Measurements from ENCODE around the gene PRKN. TPM values are rescaled to one million over a fixed set of nuclear protein-coding genes. Genes with fewer than 3 reads are reported as not detected.

Gene PRKN
- total RNA-seq, 1 experiment from 2014 or later, result not detected

- DNase-seq, result no peak
- Histone ChIP-seq H3F3A (ENCODE audit: insufficient read depth, low read depth) (no peaks in the 10 kb centered on the region), H3K4me1 (replicated peaks; ENCODE audit: insufficient read depth) (no peaks in the 10 kb centered on the region), H4K20me1 (ENCODE audit: insufficient read depth) (no peaks in the 10 kb centered on the region), H3K9me3 (ENCODE audit: insufficient read depth, low read depth) (no peaks in the 10 kb centered on the region), H3K36me3 (ENCODE audit: low read depth) (no peaks in the 10 kb centered on the region), H3K4me2 (no peak overlapping the region), H3K27ac (no peak overlapping the region), H3K27me3 (ENCODE audit: insufficient read depth, low read depth) (peaks cover 77% of the 10 kb centered on the region), H3K9me2 (ENCODE audit: insufficient read depth) (no peaks in the 10 kb centered on the region), H3K4me3 (no peak overlapping the region), H2AFZ (no peak overlapping the region), H3K79me2 (ENCODE audit: low read depth) (no peaks in the 10 kb centered on the region)
- BruUV-seq (replicated peaks), result no TSS peak
- intact Hi-C loops (cut with micrococcal nuclease; ENCODE audit: unreplicated experiment), result no loop called here
- POLR2A ChIA-PET (ENCODE audit: unreplicated experiment), result no interaction called here
- CTCF ChIA-PET, result no interaction called here
- TF ChIP-seq, protein P1, sequence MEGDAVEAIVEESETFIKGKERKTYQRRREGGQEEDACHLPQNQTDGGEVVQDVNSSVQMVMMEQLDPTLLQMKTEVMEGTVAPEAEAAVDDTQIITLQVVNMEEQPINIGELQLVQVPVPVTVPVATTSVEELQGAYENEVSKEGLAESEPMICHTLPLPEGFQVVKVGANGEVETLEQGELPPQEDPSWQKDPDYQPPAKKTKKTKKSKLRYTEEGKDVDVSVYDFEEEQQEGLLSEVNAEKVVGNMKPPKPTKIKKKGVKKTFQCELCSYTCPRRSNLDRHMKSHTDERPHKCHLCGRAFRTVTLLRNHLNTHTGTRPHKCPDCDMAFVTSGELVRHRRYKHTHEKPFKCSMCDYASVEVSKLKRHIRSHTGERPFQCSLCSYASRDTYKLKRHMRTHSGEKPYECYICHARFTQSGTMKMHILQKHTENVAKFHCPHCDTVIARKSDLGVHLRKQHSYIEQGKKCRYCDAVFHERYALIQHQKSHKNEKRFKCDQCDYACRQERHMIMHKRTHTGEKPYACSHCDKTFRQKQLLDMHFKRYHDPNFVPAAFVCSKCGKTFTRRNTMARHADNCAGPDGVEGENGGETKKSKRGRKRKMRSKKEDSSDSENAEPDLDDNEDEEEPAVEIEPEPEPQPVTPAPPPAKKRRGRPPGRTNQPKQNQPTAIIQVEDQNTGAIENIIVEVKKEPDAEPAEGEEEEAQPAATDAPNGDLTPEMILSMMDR (conservative IDR thresholded peaks at IDR 0.05), result no peak
- no peak for TF ChIP-seq EZH2 (IDR thresholded peaks at IDR 0.05; ENCODE audit: low read depth)
Measured at GRCh38 chr6:161444464-161444863, 1283.1 kb downstream of the PRKN start.

- Histone ChIP-seq H4K20me1 (ENCODE audit: insufficient read depth) (no peaks in the 10 kb centered on the region), H3K27me3 (ENCODE audit: insufficient read depth, low read depth) (peaks cover 83% of the 10 kb centered on the region), H3K4me3 (no peak overlapping the region), H3K4me1 (replicated peaks; ENCODE audit: insufficient read depth) (no peaks in the 10 kb centered on the region), H3K9me2 (ENCODE audit: insufficient read depth) (no peaks in the 10 kb centered on the region), H3F3A (ENCODE audit: insufficient read depth, low read depth) (no peaks in the 10 kb centered on the region), H2AFZ (no peak overlapping the region), H3K9me3 (ENCODE audit: insufficient read depth, low read depth) (no peaks in the 10 kb centered on the region), H3K79me2 (ENCODE audit: low read depth) (no peaks in the 10 kb centered on the region), H3K27ac (no peak overlapping the region), H3K36me3 (ENCODE audit: low read depth) (no peaks in the 10 kb centered on the region), H3K4me2 (no peak overlapping the region)
- intact Hi-C loops (cut with micrococcal nuclease; ENCODE audit: unreplicated experiment), result no loop called here
- POLR2A ChIA-PET (ENCODE audit: unreplicated experiment), result no interaction called here
- no peak for DNase-seq
- TF ChIP-seq, protein P1 (conservative IDR thresholded peaks at IDR 0.05), result no peak
- no peak for TF ChIP-seq EZH2 (IDR thresholded peaks at IDR 0.05; ENCODE audit: low read depth)
- BruUV-seq (replicated peaks), result no TSS peak
- CTCF ChIA-PET, result no interaction called here
Measured at GRCh38 chr6:161443848-161444247, 1283.7 kb downstream of the PRKN start.

- Histone ChIP-seq H3K4me3 (no peak overlapping the region), H3K27me3 (ENCODE audit: insufficient read depth, low read depth) (peaks cover 80% of the 10 kb centered on the region), H2AFZ (no peak overlapping the region), H3K4me1 (replicated peaks; ENCODE audit: insufficient read depth) (no peaks in the 10 kb centered on the region), H3F3A (ENCODE audit: insufficient read depth, low read depth) (no peaks in the 10 kb centered on the region), H3K4me2 (no peak overlapping the region), H3K36me3 (ENCODE audit: low read depth) (no peaks in the 10 kb centered on the region), H3K27ac (no peak overlapping the region), H3K79me2 (ENCODE audit: low read depth) (no peaks in the 10 kb centered on the region), H3K9me2 (ENCODE audit: insufficient read depth) (no peaks in the 10 kb centered on the region), H3K9me3 (ENCODE audit: insufficient read depth, low read depth) (no peaks in the 10 kb centered on the region), H4K20me1 (ENCODE audit: insufficient read depth) (no peaks in the 10 kb centered on the region)
- ChIA-PET POLR2A (ENCODE audit: unreplicated experiment) (no interaction called here), CTCF (no interaction called here)
- TF ChIP-seq, protein P1 (conservative IDR thresholded peaks at IDR 0.05), result no peak
- no peak for TF ChIP-seq EZH2 (IDR thresholded peaks at IDR 0.05; ENCODE audit: low read depth)
- BruUV-seq (replicated peaks), result no TSS peak
- intact Hi-C loops (cut with micrococcal nuclease; ENCODE audit: unreplicated experiment), result no loop called here
- no peak for DNase-seq
Measured at GRCh38 chr6:161442420-161442819, 1285.1 kb downstream of the PRKN start.
